ENCODE measurements around the gene MALL.
"Not testable (repeated sequence)": the region's sequence is repeated elsewhere in the genome, so short reads cannot be mapped to it uniquely, and the experiment has no call there.

GRCh38 chr2:110034935-110035334 is 80.7 kb downstream of the MALL start:
- not testable (repeated sequence) for TF ChIP-seq CTCF (IDR thresholded peaks at IDR 0.05; ENCODE audit: low read depth, low read length); EZH2phosphoT487 (IDR thresholded peaks at IDR 0.05; ENCODE audit: low read depth)

All from OCI-LY3 (cell line).